GM23338 (cell line): ENCODE data around the gene NAXE. TPM values are rescaled to one million over a fixed set of nuclear protein-coding genes. Genes with fewer than 3 reads are reported as not detected.

ENCODE experiments used
- ATAC-seq: fragments of 200-7000 bp; cut with Tn5 transposase; 3 replicates; pipeline ENCODE4 v1.9.1; 2020
- DNase-seq: peaks from one replicate; pipeline ENCODE4 v3.0.0-alpha.2; 2015; ENCODE audit warnings: low spot score
- H2AFZ ChIP-seq: fragments of 200-600 bp; sonication (generic); 2 replicates; pipeline ENCODE4 v1.8.0; 2016; ENCODE audit warnings: antibody characterized with exemption, mild to moderate bottlenecking, moderate library complexity
- H3F3A ChIP-seq: fragments of 200-600 bp; sonication (generic); replicated peaks from 2 replicates; pipeline ENCODE4 v1.8.0; 2017; ENCODE audit warnings: antibody characterized with exemption, mixed run types, low read depth
- H3K27ac ChIP-seq: fragments of 200-600 bp; sonication (generic); 2 replicates; pipeline ENCODE4 v1.6.1; 2016; ENCODE audit warnings: low read depth
- H3K27me3 ChIP-seq: fragments of 200-600 bp; sonication (generic); 2 replicates; pipeline ENCODE4 v1.8.0; 2016; ENCODE audit warnings: mild to moderate bottlenecking, mixed run types, moderate library complexity; ENCODE audit not compliant: insufficient read depth
- H3K36me3 ChIP-seq: fragments of 200-600 bp; sonication (generic); 2 replicates; pipeline ENCODE4 v1.8.0; 2016; ENCODE audit warnings: mild to moderate bottlenecking; ENCODE audit not compliant: insufficient read depth
- H3K4me1 ChIP-seq: fragments of 200-600 bp; sonication (generic); 2 replicates; pipeline ENCODE4 v1.8.0; 2016; ENCODE audit warnings: mild to moderate bottlenecking, moderate library complexity; ENCODE audit not compliant: insufficient read depth
- H3K4me2 ChIP-seq: fragments of 200-600 bp; sonication (generic); 2 replicates; pipeline ENCODE4 v1.7.1; 2017; ENCODE audit warnings: mixed run types
- H3K4me3 ChIP-seq: fragments of 200-600 bp; sonication (generic); 2 replicates; pipeline ENCODE4 v1.6.1; 2016; ENCODE audit warnings: mixed run types
- H3K79me2 ChIP-seq: fragments of 200-600 bp; sonication (generic); replicated peaks from 2 replicates; pipeline ENCODE4 v1.8.0; 2017; ENCODE audit warnings: mild to moderate bottlenecking; ENCODE audit not compliant: insufficient read depth
- H3K9me2 ChIP-seq: fragments of 200-600 bp; sonication (generic); 2 replicates; pipeline ENCODE4 v1.8.0; 2017; ENCODE audit not compliant: insufficient read depth
- H4K20me1 ChIP-seq: fragments of 200-600 bp; sonication (generic); replicated peaks from 2 replicates; pipeline ENCODE4 v1.8.0; 2017; ENCODE audit warnings: mild to moderate bottlenecking; ENCODE audit not compliant: insufficient read depth
- H3K27ac Mint-ChIP-seq: 2 replicates; pipeline ENCODE4 v1.8.0; 2020; ENCODE audit warnings: inconsistent platforms, mild to moderate bottlenecking, moderate library complexity, mixed read lengths
- H3K27me3 Mint-ChIP-seq: 3 replicates; pipeline ENCODE4 v1.8.0; 2022; ENCODE audit warnings: low read depth, mild to moderate bottlenecking, moderate library complexity, mixed read lengths, inconsistent platforms; ENCODE audit not compliant: insufficient read depth, poor library complexity
- H3K36me3 Mint-ChIP-seq: 3 replicates; pipeline ENCODE4 v1.8.0; 2021; ENCODE audit warnings: low read depth, mild to moderate bottlenecking, inconsistent platforms, moderate library complexity, mixed read lengths
- H3K4me1 Mint-ChIP-seq: 3 replicates; pipeline ENCODE4 v1.8.0; 2020; ENCODE audit warnings: mild to moderate bottlenecking, inconsistent platforms, mixed read lengths
- H3K4me3 Mint-ChIP-seq: 3 replicates; pipeline ENCODE4 v1.8.0; 2021; ENCODE audit warnings: moderate library complexity, mild to moderate bottlenecking, inconsistent platforms, mixed read lengths
- H3K9me3 Mint-ChIP-seq: 3 replicates; pipeline ENCODE4 v1.8.0; 2020; ENCODE audit warnings: moderate library complexity, mild to moderate bottlenecking, inconsistent platforms, mixed read lengths
- CTCF ChIP-seq, 2 experiments: fragments of 200-600 bp in 1 of 2; sonication (generic) in 1 of 2; conservative IDR thresholded peaks; 2 replicates each; pipeline versions ENCODE4 v1.5.1 to v1.6.1; 2016 to 2017; ENCODE audit warnings: antibody characterized with exemption in 2 of 2, low read depth in 2 of 2, mild to moderate bottlenecking in 2 of 2, moderate library complexity in 1 of 2
- ETS1 ChIP-seq: IDR thresholded peaks from 2 replicates; pipeline ENCODE4 v1.6.1; 2016; ENCODE audit warnings: antibody characterized with exemption
- POLR2AphosphoS5 ChIP-seq: IDR thresholded peaks from 2 replicates; pipeline ENCODE4 v1.6.1; 2016; ENCODE audit warnings: antibody characterized with exemption, low read depth
- ZNF462 ChIP-seq: fragments of 250-450 bp; sonication (Bioruptor Pico); IDR thresholded peaks from 2 replicates; pipeline ENCODE4 v1.5.0; 2020; ENCODE audit warnings: mild to moderate bottlenecking, moderate library complexity
- polyA plus RNA-seq: library from polyadenylated mRNA; unstranded; fragments of >200 nt; fragmentation: Nextera tagmentation; extraction: Ambion mirVana; gene quantifications from 2 replicates; pipeline ENCODE4 v1.2.1, GENCODE V29; 2016
- total RNA-seq: library from RNA; depleted of rRNA; stranded (reverse); fragments of >200 nt; shearing (Covaris generic); gene quantifications from 2 replicates; pipeline ENCODE4 v1.2.3, GENCODE V29; 2014

The NAXE gene
- total and polyA plus RNA-seq, 2 experiments from 2014 or later, result 82.1 to 87.5 TPM

- TF ChIP-seq ZNF462 (CRISPR knock-in tag), result 0 out of 2 replicates have a peak, but pooled peaks have one; percentile 31
Observed at GRCh38 chr1:156583821-156584622, 7.6 kb upstream of the NAXE start (continued).

- no peak overlapping the region for H3K27ac Mint-ChIP-seq
- peak; percentile 87 for DNase-seq
- peaks cover 8% of the 10 kb centered on the region for H3K27me3 Mint-ChIP-seq
- H3K4me1 ChIP-seq, result peaks cover 10% of the 10 kb centered on the region
- ATAC-seq, result peak; percentile 74
- no peaks in the 10 kb centered on the region for H3K79me2 ChIP-seq
- H3K4me3 ChIP-seq, result peak overlapping the region; percentile 41
- H3K36me3 ChIP-seq, result no peaks in the 10 kb centered on the region
- peak overlapping the region; percentile 62 for H3K4me3 Mint-ChIP-seq
- peak overlapping the region; percentile 72 for H3K4me2 ChIP-seq
- H3K36me3 Mint-ChIP-seq, result no peaks in the 10 kb centered on the region; the same call in 2 of the 3 replicates
- H3K27me3 ChIP-seq, result no peaks in the 10 kb centered on the region
- H3K9me3 Mint-ChIP-seq, result no peaks in the 10 kb centered on the region; the same call in 2 of the 3 replicates
- H3K9me2 ChIP-seq, result 0 out of 2 replicates have a peak, but pooled peaks cover 3% of the 10 kb centered on the region
- 0 out of 2 replicates have a peak overlapping the region, but pooled peaks have one; percentile 33 for H2AFZ ChIP-seq
- TF ChIP-seq POLR2AphosphoS5 (peak; percentile 43; the same call in 1 of the 2 replicates), ZNF462 (CRISPR knock-in tag) (no peak), CTCF (conservative IDR thresholded peaks at IDR 0.05; ENCODE audit: low read depth in 2 of 2) (peak; percentile 74 to 85), ETS1 (peak; percentile 81; the same call in 1 of the 2 replicates)
- H3K27ac ChIP-seq, result no peak overlapping the region
- H3K4me1 Mint-ChIP-seq, result peaks cover 26% of the 10 kb centered on the region
- H4K20me1 ChIP-seq, result no peaks in the 10 kb centered on the region
- no peaks in the 10 kb centered on the region for H3F3A ChIP-seq
Observed at GRCh38 chr1:156584813-156585212, 6.8 kb upstream of the NAXE start.
